ENCODE results near the gene ADGRG6.
"Not testable (repeated sequence)": the region's sequence is repeated elsewhere in the genome, so short reads cannot be mapped to it uniquely, and the experiment has no call there.

The ADGRG6 gene

GRCh38 chr6:142322504-142323198 is 20.8 kb downstream of the ADGRG6 start:
- no peak for DNase-seq

- no peak for DNase-seq
These were observed 21.6 kb downstream of the ADGRG6 start for GRCh38 chr6:142323377-142323776.

- DNase-seq = no peak
These were observed 22.3 kb downstream of the ADGRG6 start for GRCh38 chr6:142324111-142324510.

- no peak for DNase-seq
These were observed 23.3 kb downstream of the ADGRG6 start for GRCh38 chr6:142325111-142325510.

GRCh38 chr6:142326540-142326939 is 24.7 kb downstream of the ADGRG6 start:
- no peak for DNase-seq

DNA sequence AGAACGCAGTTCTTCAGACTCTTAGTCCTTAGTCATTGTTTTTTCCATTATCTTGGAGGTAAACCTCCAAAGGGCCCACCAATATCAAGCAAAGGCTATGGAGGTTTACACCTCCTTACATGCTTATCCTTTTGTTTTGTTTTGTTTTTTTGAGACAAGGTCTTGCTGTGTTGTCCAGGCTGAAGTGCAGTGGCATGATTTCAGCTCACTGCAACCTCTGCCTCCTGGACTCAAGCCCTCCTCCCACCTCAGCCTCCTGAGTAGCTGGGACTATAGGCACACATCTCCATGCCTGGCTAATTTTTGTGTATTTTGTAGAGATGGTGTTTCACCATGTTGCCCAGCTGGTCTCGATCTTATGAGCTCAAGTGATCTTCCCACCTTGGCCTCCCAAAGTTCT is 26.3 kb downstream of the ADGRG6 start:
- DNase-seq = no peak

GRCh38 chr6:142329486-142330113 is 27.8 kb downstream of the ADGRG6 start:
- no peak for DNase-seq

- DNase-seq = no peak
These were observed 29.3 kb downstream of the ADGRG6 start for GRCh38 chr6:142331075-142331551.

DNA sequence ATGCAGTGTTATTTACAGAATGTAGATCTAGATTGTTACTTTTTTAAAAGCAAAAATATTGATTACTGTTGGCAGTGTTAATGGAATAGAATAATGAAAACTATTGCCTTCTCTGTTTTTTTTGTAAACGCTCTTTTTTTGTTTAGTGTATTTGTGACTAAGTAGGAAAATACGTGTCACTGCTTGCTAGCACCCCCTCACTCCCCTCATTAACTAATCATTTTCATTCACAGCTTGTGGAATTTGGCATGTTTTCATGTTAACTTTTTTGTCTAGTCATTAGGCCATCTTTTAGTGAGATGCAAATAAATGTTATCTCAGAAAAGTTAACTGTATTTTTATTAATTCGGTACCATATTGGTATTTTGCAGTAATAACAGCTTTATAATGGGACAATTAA is 29.8 kb downstream of the ADGRG6 start:
- no peak for DNase-seq

GRCh38 chr6:142332393-142333098 is 30.7 kb downstream of the ADGRG6 start:
- DNase-seq = no peak

GRCh38 chr6:142333431-142333830 is 31.6 kb downstream of the ADGRG6 start:
- no peak for DNase-seq

DNA sequence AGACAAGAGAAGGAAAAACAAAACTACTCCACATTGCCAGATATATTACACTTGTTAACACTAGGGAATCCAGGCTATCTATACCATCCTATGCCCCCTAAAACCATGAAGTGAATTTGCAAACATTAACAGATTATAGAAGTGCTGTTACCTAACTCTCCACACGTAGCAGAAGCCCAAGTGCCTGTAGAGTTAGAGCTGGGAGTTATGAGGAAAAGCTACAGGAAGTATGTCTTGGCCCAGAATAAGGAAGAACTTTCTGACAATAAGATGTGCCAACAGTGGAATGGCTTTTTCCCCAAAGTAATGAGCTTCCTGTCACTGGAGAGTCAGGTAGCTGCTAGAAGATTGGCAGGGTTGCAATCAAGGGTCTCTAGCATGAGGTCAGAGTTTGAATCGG is 32.5 kb downstream of the ADGRG6 start:
- no peak for DNase-seq

GRCh38 chr6:142335415-142335814 is 33.6 kb downstream of the ADGRG6 start:
- no peak for DNase-seq

DNA sequence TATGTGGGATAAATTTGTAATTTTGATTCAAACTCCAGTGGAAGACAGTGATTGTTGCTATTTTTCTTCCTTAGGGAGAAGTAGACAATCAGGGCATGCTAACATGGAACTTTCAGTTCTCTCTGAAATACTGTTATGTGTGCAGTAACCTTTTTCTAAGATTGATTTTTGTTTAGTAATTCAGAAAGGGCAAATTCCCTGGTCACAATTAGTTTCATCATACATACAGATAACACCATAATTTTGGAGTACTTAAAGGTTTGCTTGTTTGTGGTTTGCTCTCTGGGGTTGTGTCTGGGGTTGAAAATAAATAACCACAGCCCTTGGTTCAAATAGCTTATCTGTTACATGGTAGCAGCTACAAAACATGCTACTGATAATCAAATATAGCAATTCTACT is 34.4 kb downstream of the ADGRG6 start:
- no peak for DNase-seq

GRCh38 chr6:142336787-142337186 is 35.0 kb downstream of the ADGRG6 start:
- DNase-seq = no peak

GRCh38 chr6:142339113-142339512 is 37.3 kb downstream of the ADGRG6 start:
- DNase-seq = no peak

DNA sequence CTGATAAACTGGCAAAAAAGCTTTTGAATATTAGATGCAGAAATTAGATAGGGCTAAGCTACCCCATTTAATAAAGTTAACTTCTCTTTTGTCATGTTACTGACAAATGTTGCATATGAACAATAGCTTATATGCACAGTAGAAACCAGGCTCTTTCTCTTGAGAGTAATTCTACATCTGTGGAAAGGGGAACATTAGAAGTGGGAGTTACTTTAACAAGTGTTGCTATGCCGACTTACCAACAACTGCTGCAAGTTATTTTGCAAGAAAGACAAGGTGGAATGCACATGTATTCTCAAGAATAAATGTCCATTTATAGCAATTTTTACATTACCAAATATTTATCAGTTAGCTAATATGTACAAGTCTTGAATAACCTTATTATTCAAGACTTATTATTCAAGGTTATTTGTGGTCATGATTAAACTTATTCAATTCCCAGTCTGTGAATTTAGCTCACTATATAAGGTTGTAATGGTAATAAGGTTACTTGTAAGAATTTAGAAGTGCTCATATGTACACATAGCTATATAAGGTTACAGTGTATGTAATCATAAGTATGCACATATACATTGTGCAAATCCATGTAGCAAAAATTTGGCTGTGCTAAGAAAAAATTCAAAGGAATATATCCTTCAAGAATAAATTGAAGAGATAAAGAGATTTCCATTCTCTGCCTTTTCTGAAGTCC is 38.3 kb downstream of the ADGRG6 start:
- no peak for DNase-seq

DNA sequence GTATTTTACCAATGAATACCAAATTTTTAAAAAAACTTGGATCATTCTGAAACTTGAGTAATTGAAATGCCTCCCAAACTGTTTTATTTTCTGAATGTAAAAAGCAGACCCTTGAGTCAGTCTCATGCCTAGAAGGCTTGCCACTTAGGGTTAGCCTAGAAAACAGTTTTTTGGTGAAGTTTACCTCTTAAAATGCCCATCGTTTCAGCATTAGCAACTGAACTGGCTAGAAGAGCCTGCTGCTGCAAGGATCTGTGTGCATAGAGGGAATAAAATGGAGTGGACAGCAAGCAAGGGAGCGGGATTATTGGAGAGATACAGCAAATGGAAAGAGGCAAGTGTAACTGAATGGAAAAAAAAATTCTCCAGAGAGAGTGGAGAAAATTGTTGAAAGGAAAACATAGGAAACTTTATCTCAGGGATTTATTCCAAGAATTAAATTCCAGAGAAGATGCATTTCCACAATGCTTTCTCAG is 40.1 kb downstream of the ADGRG6 start:
- no peak for DNase-seq

GRCh38 chr6:142342986-142343385 is 41.2 kb downstream of the ADGRG6 start:
- DNase-seq = no peak

DNA sequence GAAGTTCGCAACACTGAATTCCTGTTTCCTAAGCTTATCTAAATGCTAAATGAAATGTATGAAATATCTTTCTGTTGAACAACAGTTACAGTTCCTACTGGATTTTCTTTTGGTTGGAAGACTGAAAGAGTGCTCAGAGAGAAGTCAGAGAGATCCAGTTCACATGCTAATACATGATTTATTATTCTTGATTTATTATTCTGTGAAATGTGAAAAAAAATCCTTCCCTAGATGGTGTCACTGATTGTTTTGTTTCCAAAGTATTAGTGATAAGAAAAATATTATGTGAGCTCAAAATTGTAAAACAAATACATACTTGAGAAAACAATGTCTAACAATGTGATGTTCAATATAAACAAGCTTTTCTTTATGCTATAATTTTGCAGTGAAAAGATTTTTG is 42.1 kb downstream of the ADGRG6 start:
- no peak for DNase-seq

DNA sequence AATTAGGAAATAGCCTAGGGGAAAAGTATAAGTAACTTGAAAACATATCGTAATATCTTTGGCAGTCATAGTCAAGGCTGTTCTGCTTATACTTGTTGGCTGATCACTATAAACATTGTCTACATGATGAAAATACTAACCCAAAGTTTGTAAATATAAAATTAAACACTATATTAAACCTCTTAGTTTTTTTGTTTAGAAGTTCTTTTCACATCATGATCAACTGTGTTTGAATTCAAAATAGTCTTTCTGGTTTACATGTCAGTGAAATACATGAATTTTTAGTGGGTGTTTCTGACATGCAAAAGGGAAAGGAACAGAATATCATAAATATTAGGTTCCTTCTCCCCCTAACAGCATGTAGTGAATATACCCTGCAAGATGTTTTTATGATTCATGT is 43.5 kb downstream of the ADGRG6 start:
- no peak for DNase-seq

DNA sequence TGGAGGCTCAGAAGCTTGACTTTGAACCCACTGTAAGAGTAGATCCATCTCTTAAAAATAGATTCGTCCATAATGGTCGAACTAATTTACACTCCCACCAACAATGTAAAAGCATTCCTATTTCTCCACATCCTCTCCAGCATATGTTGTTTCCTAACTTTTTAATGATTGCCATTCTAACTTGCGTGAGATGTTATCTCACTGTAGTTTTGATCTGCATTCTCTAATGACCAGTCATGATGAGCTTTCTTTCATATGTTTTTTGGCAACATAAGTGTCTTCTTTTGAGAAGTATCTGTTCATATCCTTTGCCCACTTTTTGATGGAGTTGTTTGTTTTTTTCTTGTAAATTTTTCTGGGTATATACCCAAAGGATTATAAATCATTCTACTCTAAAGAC is 44.4 kb downstream of the ADGRG6 start:
- not testable (repeated sequence) for DNase-seq

- no peak for DNase-seq
These were observed 47.5 kb downstream of the ADGRG6 start for GRCh38 chr6:142349215-142349823.
